Mucosa of gallbladder (tissue), 1 donor: ENCODE data around the gene PRDM16. TPM values are rescaled to one million over a fixed set of nuclear protein-coding genes. Genes with fewer than 3 reads are reported as not detected.

Experiments used
- DNase-seq: peaks from one replicate; pipeline ENCODE4 v3.0.0-alpha.2; 2020; ENCODE audit warnings: low spot score
- total RNA-seq: library from RNA; stranded (reverse); gene quantifications from one replicate; pipeline ENCODE4 v1.2.1, GENCODE V29; 2021
- donor health status: DM: no; HTN: no; CAD: no.

PRDM16 gene
- total RNA-seq, 1 donor from 2014 or later, result 29.3 TPM

DNA sequence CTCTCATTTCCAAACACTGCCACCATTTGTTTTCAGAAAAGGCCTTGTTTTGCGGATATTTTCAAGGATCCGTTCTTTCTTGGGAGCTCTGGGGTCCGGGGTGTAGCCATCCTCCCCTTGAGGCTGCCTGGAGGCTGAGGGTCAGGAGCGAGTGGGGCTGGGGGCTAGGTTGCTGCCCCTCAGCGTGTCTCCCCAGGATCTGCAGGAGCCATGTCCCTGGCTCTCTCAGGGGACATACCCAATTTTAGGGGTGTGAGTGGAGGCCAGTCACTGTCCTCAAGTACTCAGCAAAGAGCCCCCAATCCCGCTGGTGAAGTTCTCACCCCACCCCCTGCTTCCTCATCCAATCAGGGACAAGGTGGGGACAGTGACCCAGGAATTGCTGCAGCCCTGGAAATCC lies 15.0 kb upstream of the PRDM16 start:
- no peak for DNase-seq

DNA sequence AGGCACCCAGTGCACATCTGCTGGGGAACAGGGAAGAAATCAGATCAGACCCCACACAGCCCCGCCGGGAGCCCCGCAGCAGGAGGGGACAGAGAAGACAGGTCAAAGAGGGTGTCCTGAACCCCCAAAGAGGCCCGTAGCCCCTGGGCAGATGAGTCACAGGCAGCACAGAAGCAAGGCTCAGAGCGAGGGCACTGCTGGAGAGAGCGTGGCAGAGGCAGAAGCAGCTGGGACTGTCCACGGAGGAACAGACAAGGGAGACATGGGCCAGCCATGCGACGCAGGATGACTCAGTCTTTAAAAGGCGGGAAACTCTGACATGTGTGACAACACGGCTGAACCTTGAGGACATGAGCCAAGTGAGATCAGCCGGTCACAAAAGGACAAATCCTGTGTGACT lies 14.5 kb upstream of the PRDM16 start:
- no peak for DNase-seq

GRCh38 chr1:3055051-3055450 lies 14.0 kb upstream of the PRDM16 start:
- no peak for DNase-seq

- no peak for DNase-seq
Measured at GRCh38 chr1:3056641-3057040, 12.4 kb upstream of the PRDM16 start.

GRCh38 chr1:3058263-3059030 lies 10.6 kb upstream of the PRDM16 start:
- DNase-seq, result no peak

DNA sequence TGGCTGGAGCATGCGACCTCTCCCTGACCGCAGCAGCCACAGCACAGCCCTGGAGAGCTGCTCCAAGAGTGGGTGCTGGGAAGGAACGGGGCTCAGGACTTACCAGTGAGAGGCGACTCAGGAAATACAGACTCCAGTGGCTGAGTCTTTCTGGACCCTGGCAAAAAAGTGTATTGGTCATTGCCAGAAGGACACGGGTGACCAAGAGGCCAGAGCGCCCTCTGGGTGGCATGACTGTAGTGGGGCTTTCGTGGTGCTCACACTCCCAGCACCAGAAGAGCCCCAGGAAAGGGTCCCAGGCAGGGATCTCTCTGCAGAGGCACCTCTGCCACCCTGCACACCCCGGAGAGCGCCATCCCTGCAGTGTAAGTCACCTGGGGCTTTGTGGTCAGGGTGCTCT lies 8.9 kb upstream of the PRDM16 start:
- no peak for DNase-seq

- DNase-seq, result no peak
Measured at GRCh38 chr1:3060601-3061551, 8.1 kb upstream of the PRDM16 start.

- no peak for DNase-seq
Measured at GRCh38 chr1:3061566-3061965, 7.4 kb upstream of the PRDM16 start.

DNA sequence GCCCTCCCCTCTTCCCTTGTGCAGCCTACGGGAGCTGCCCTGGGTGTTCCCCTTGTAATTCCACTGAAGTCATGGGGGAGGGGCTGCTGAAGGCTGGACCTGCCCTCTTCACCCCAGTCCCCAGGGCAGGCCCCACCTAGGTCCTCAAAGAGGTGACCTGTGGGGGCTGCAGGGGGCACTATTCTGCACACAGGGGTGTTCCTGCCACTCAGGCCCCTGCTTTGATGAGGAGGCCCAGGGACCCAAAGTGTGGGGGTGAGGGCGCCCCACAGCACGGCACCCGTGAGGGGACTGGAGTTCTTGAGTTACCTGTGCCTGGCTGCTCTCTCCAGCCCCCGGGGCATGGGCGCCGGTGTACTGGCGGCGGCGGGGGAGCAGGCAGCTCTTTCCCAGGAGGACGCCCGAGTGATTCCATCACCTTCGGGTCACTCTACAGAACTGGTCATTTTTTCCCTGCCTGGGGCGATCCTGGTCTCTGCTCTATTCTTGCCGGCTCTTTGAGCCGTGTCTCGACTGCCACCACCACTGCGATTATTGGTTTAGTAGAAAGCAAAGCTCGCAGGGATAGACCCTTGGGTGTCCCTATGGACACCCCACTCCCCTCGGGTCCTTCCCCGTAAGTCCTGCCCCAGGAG lies 6.9 kb upstream of the PRDM16 start:
- no peak for DNase-seq

GRCh38 chr1:3062616-3063378 lies 6.2 kb upstream of the PRDM16 start:
- DNase-seq, result no peak

DNA sequence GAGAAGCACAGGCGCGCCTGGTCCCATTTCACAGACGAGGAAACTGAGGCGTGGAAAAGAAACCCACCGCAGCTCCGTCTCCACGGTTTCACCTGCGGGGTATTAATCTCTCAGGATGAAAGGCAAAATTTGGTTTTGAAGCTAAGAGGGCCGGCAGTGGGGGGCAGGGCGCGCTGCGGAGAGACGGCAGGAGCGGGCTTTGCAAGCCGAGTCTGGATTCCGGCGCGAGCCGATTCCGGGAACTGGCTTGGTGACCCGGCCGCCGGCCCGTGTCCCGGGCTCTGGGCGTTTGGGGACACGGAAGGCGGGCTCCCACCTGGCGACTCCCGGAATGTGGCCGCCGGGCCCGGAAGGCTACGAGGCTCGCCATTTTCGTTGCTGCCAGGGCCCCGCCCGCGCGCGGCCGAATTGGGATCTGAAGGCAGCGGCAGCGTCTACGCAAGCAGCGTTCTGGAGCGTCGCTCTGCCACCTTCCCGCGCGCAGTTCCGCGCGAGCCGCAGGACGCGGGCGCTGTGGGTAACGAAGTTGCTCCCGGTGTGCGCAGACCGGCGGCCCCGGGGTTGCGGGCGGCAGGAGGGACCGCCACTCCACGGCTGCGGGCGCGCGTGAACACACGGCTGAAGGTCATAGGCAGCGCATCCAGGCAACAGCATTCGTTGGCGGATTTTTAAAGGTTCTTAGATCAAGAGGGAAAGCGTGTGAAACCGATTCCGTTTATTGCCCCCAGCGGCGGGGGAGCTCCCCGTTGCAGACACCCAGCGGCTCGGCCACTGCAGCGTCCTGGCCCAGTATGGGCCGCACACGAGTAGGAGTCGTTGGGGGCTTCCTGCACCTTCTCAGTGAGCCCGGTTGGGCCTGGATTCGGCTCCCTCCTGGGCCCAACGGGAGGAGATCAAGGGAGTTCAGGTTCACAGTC lies 5.4 kb upstream of the PRDM16 start:
- no peak for DNase-seq

- no peak for DNase-seq
Measured at GRCh38 chr1:3064296-3064850, 4.6 kb upstream of the PRDM16 start.

GRCh38 chr1:3064901-3065300 lies 4.1 kb upstream of the PRDM16 start:
- DNase-seq, result no peak

DNA sequence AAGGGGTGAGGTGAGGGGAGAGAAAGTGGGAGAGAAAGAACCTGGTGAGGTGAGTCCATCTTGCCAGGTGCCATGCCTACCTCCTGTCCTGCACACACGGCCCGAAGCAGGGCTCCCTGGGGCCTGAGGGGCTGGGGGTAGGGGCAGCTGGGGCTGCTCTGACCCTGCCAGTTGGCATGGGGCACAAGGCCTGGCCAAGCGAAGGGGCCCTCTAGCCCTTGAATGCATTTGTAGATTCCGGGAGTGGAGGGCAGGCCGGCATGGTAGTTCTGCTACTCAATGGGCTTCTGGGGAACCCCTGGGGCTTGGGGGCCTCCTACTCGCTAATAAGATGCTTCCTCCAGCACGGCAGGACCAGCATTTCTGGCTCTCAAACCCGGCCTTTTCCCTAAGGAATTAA lies 3.6 kb upstream of the PRDM16 start:
- no peak for DNase-seq

DNA sequence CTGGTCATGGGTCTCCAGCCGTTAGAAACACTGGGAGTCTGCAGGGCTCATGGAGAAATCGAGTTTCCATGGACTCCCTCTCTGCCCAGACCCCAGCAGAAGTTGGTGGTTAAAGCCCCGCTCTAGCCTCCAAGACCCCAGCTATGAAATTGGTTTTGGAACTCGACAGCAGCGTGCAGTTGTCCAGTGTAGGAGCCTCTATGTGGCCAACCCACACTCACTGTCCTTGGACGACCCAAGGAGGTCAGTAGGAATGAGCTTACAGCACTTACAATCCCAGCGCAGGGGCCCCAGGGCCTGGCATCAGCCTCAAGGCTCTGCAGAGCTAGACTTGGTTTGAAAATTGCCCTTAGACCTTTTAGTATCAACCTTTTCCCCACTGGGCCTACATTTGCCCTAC lies 3.2 kb upstream of the PRDM16 start:
- DNase-seq, result no peak

DNA sequence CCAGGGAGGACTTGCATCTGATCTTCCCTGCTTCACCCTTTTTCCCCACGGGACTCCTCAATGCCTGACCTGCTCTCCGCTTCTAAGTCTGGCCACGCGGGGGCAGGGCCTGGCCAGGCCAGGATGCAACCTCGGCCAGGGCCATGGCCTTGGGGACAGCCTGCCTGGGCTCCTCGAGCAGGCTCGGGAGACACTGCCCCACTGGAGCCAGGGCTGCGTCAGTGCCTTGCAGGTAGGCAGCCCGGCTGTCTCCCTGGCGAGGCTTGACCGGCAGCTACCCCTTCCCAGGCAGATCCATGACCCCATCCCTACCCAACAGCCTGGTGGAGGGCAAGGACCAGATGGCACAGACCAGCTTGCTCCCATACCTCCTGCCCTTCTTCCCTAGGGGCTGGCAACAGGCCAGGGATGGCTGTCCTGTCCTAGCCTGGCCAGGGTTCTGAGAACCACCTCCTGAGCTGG lies 2.7 kb upstream of the PRDM16 start:
- DNase-seq, result no peak

GRCh38 chr1:3066826-3067225 lies 2.2 kb upstream of the PRDM16 start:
- DNase-seq, result no peak

GRCh38 chr1:3067301-3067670 lies 1.7 kb upstream of the PRDM16 start:
- DNase-seq, result no peak

DNA sequence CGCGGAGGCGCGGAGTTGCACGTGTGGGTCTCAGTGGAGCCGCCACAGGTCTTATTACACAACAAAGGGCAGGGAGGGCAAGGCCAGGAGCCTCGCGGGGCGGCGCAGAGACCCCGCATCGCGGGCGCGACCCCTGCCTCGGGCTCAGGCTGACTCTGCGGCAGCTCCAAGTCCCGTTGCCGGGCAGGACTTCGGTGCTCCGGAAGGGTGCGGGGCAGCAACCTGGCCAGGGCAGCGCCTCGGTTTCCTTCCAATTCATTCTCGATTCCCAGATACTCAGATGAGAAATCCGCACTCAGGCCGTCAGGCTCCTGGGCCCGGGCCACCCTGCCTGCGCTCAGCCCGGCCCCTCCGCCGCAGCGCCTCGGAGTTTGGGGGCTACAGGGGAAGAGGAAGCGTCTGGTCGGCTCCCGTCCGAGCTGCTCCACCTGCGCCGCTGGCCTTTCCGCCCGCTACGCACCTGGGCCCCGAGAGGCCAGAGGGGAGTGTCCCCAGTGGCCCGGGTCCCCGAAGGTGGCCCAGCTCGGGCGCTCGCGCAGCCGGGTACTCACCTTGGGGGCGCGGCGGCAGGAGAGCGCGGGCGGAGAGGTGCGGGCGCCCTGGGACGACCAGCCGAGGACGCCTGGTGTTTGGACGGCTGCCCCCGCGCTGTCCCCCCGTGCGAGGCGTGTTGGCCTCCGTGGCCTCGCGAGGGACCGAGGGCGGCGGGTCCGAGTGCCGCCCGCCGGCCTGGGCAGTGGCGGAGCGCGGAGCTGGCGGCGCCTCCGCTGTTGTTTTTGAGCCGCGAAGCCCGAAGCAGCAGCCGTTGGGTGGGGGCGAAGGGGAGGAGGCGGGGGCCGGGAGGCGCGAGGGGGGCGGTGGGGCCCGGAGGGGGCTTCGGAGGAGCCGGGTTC lies 1.1 kb upstream of the PRDM16 start:
- no peak for DNase-seq
